Tongue (tissue), 2 donors: Measurements from ENCODE around the gene ITGA4. TPM values are rescaled to one million over a fixed set of nuclear protein-coding genes. Genes with fewer than 3 reads are reported as not detected.

Experiments used
- DNase-seq: peaks from one replicate; pipeline ENCODE4 v3.0.0-alpha.2; 2015
- total RNA-seq: library from RNA; depleted of rRNA; stranded (reverse); fragments of >200 nt; gene quantifications from one replicate; pipeline ENCODE4 v1.2.3, GENCODE V29; 2014

The ITGA4 gene
- total RNA-seq, 1 donor from 2014 or later: 16.6 TPM

DNA sequence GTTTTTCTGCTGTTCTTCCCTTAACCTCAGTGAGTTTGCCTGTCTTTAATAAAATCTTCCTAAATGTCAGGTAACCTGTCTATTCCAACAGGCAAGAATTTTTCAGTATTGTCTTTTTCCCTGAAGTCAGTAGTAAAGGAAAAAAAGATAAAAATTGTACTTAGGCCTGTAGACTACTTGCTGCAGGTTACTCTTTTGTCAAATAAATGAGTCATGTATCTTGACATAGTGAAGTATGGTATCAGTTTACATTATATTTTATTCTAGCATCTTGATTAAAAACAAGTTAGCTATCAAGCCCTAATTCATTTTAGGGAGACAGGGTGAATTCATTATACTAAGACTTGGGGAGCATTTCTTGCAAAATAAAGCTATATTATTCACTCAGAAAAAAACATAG, 59.8 kb downstream of the ITGA4 start:
- no peak for DNase-seq

DNA sequence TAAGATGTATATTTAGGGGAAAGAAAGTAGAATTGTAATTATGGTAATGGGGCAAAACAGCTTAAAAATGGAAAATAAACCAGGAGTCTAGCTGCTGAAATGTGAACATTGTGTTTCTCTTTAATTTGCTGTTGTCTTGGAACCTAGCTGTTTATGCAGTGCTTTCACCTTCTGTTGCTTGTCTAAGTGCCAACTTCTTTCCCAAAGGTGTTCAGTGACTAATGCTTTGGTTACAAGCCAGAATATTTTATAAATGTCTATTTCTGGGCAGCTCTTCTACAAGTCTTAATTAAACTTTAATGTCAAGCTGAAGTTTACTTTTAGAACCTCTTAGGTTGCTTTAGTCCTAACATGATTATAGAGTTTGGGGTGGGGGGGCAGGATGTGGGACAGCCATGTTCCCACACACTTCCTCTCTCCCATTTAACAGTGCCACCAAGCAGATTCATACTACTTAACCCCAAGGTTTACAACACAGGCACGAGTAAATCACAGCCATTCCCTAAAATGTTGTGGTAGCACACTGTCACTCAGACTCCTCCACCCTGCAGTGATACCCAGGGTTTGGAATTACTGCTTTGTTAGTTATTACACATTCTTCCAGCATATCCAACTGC, 60.6 kb downstream of the ITGA4 start:
- peak; percentile 33 for DNase-seq

DNA sequence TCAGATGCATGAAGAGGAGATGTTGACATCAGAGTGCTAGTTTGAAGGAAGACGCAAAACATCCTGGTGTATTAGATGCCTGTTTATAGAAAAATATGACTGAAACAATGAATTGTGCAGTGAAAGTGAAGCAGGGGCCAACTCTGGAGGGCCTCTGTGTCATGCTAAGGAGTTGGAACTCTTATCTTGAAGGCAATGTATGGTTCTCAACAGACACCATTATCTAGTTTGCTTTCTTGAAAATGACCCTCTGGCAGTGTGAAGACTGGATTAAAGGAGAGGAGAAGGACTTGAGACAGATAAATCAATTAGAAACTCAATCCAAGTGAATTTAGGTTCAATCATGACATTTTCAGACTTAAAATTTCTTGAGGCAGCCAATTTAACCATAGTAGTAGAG, 63.1 kb downstream of the ITGA4 start:
- DNase-seq: no peak

DNA sequence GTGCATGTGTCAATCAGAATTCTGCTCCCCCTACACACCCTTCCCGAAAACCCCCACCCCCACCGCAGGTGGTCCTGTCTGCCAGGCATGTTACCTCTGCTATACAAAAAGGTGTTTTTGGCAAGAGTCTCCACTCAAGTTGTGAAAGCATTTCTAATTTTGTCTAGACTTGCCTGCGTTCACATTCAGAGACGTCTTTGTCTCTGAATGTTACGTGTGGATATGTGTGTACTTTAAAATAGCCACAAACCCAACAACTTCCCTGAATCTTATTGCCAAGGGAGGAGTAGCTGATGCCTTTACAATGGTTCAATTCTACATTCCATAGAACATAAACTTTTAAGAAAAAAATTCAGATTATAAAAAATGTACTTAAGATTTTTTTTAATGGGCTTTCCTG, 66.6 kb downstream of the ITGA4 start:
- DNase-seq: peak; percentile 30

DNA sequence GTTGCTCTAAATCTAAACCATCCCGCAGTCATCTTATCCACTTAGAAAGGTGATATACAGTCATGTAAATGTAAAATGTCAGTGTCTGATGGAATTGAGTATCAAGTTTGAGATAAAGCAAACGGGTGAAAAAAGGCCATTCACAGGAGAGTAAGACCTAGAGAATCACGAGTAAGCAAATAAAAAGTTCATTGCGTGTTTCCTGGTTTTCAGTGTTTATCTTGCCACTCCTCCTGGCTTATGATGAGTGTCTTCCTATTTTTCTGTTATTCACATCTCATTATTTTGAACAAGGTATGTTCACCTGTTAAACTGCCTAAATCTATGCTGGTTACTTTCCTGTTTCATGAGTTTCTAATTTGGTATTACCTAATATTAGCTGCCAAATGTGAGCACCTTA, 68.8 kb downstream of the ITGA4 start:
- no peak for DNase-seq

DNA sequence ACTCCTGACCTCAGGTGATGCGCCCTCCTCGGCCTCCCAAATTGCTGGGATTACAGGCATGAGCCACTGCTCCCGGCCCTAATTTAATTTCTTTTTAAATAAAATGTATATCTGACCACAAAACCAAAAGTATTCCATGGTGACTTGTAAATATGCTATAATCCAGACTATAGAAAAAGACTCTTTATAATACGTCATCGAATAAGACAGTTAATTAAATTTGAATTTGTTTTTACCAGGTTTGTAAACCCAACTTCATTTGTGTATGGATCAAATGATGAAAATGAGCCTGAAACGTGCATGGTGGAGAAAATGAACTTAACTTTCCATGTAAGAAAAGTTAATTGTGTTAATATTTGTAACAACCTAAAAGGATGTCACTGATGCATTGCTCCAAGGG, 69.9 kb downstream of the ITGA4 start:
- DNase-seq: no peak

DNA sequence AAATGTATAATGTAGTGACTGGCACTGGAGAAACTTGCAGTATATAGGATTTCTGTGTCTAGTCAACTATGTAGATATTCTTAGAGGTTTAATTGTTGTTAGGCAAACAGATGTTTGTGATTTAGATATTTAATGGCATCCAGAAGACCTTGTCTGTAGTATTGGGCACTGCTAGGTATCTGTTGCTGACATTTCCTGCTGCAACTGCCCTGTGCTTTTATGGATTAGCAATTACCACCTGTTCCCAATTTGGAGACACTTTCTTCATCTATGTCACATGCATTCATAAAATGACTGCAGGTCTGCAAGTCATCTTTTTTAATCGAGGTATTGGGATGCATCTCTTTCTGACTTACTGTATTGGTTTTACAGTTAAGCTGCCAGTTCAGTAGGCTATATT, 71.3 kb downstream of the ITGA4 start:
- no peak for DNase-seq

DNA sequence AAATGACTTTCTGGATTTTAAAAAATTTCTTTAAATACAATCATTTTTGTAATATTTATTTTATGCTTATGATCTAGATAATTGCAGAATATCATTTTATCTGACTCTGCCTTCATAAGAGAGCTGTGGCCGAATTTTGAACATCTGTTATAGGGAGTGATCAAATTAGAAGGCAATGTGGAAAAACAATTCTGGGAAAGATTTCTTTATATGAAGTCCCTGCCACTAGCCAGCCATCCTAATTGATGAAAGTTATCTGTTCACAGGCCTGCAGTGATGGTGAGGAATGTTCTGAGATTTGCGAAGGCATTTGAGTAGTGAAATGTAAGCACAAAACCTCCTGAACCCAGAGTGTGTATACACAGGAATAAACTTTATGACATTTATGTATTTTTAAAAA, 79.5 kb downstream of the ITGA4 start:
- no peak for DNase-seq

DNA sequence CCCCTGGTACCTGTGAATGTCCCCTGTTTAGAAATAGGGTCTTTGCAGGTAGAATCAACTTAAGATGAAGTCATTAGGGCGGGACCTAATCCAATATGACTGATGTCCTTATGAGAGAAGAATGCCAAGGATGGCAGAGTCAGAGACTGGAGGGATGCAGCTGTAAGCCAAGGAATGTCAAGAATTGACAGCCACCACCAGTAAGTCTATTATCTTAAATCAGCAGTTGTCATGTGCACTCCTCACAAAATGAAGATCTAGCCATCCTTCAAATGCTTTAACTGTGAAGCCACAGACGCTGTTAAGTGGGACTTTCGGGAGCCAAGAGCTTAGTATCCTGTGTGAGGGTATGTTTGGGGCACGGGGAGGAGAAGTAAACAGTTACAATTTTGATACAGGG, 83.2 kb downstream of the ITGA4 start:
- no peak for DNase-seq

DNA sequence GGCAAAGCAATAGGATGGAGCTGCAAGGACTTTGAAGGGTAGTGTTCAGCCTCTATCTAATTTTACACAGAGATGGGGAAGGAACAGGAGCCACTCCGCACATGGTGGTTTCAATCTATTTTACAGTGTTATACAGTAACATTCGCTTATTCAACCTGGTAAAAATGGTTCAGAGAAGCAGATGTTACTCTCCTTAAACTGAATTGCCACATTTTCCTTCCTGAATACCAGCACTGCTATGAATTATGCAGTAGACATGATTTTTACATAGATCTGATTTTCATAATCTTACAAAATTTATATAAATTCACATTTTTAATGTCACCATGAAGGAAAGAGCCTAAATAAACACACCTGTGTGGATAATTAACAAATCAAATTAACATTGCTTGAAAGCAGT, 85.0 kb downstream of the ITGA4 start:
- DNase-seq: no peak

DNA sequence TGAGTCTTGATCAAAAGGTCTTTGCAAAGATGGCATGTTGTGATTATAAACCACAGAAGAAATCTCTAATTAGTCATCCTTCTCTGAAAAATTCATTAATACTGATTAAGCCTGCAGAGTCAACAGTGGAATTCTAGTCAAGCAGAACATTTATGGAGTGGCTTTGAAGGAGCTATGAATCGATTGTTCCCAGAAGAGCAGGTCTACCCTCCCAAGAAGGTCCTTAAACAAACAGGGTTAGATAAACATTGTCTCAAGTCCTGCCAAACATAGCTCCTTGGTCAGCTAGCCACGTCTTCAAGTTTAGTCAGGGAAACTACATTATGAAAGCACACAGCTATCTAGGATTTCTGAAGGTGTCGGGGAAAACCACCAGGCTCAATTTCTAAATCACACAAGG, 88.9 kb downstream of the ITGA4 start:
- DNase-seq: no peak

DNA sequence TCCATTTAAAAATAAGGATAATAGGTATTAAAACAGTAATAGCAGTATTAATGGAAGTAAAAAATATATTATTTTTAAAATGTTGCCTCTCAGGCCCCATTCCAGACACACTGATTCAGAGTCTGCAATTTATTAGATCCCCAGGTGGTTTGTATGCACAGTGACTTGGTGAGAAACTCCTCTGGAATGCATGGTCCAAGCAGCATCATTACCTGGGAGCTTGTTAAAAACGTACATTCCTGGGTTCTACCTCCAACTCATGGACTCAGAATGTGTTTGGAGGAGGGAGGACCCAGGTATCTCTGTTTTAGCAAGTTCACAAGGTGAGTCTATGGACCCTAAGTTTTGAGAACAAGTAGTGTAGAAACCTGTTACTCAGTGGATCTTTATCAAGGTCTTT, 95.6 kb downstream of the ITGA4 start:
- no peak for DNase-seq

DNA sequence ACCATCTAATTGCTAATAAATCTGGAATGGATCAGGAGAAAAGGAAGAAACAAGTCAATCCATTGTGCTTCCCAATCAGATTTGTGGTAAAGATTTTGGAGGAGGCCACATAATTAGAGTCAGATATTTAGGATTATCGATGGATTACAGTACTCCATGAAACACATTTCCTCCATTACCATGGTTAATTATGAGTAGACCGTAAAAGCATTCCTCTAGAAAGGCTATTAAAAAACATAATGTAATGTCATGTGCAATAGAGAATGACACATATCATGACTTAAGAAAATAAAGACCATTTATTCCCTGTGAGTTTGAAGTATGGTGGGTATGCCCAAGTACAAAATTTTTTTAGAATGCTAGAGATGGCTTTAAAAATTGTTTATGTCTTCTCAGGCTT, 96.1 kb downstream of the ITGA4 start:
- no peak for DNase-seq

DNA sequence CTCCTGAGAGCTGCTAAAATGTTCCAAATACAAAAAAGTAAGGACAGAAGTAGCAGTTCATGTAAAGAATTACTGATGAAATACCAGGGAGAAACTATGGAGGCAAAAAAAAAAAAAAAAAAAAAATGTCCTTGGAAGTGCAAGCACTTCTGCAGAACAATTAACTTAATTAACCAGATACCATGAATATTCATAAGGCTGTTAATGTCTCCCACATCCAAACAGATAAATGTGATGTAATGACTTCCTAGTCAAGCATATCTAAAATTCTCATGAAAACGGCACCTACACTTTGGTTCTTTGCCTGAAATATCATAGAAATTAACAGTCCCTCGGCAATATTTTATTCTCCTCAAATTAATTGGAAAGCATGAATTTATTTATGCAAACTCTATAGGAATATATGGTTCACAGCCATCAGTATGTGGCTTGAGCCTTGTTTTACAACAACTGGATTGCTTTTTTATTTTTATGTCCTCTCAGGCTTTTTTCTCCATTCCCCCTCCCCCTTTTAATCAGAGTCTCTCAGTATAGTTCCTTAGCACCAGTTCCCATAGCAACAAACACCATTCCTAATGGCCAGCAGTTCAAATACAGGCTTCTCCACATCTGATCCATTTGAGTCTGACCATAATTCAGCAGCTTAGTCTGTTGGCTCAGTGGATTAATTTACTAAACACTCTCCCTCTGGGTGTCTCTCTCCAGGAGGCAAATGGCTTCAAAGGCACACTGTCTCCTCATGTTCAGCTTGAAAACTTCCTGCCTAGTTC, 97.1 kb downstream of the ITGA4 start:
- no peak for DNase-seq

DNA sequence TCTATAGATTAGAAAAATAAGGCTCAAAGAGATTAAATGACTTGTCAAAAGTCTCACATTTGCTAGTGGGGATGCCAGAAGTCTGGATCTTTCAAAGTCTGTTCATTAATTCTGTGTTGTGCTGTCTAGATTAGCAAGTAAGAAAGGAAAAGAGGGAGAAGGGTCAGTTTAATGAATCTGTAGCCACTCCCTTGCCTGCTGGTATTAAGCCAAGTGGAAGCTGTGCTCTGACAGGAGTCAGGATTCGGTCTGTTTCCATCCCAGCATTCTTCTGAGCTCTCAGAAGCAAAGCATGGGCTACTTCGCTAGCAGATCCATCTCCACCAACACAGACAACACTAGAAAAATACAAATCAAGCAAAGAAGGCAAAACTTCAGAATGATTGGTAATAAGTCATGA, 101.2 kb downstream of the ITGA4 start:
- no peak for DNase-seq

DNA sequence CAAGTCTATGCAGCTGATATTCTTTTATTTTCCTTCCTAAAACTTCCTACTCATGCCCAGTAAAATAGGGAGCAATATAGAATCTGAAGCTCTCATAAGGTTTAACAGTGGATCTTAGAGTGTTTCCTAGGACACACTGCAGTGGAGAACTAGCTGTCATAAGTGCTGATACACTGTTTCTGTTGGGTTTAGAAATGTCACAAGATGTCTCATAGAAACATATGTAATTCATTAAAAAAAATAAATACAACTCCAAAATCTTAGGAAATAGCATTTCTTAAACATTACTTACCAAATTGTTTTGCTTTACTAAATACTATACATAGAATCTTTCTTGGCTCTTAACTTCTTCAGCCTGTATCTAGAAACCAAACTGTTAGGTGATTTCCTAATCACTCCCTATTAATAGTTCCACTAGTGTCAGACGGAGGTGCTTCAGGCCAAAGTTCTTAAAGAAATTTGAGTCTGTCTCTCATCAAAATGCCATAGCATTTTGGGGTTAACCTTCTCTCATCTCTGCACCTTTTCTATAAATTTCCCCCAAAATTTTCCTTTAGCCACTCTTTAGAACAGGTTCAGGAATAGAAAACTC, 106.0 kb downstream of the ITGA4 start:
- no peak for DNase-seq

DNA sequence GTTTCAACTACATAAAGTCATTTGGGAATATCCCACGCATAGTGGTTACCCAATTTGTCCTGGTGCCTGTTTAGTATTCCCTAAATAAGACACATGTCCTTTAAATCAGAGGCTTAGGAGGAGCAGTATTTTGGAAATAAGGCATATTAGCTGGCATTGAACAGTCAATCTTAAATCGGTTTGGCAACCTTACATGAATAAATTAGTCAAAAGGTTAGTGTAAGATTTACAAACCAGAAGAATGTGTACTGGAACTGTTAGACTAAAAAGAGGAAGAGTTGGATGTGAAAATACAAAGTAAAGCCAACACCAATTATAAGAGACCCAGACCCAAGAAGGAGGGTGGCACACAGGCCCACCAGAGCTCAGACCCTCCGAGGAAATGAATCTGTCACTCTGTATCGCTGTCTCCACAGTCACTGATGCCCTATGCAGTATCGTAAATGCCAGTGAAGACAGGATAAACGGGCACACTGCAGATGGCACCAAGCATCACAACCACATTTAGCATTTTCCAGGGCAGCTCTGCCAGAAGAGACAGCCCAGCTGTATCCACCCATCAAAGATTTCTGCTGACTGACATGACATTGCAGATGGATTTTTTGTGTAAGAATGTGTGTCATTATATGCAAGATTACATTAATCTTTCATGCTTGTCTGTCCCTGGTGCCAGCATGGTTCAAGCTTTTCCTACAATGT, 109.3 kb downstream of the ITGA4 start:
- peak; percentile 64 for DNase-seq

DNA sequence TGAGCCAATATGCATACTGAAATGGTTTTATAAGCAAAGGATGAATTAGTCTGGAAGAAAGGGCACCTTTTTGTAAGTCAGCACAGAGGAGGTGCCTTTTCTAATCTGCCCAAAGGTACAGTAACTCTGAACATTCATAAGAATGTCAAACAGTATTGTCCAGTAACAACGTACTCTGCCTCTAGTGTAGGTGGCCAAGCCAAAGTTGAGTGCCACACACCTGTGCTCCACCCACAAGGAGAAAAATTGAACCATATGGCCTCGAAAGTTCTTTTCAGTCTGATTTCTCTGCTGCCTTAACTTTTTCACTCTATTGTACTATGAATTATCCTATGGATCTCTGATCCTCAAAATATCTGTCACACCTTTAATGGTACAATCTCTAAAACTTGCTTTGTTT, 112.9 kb downstream of the ITGA4 start:
- no peak for DNase-seq

DNA sequence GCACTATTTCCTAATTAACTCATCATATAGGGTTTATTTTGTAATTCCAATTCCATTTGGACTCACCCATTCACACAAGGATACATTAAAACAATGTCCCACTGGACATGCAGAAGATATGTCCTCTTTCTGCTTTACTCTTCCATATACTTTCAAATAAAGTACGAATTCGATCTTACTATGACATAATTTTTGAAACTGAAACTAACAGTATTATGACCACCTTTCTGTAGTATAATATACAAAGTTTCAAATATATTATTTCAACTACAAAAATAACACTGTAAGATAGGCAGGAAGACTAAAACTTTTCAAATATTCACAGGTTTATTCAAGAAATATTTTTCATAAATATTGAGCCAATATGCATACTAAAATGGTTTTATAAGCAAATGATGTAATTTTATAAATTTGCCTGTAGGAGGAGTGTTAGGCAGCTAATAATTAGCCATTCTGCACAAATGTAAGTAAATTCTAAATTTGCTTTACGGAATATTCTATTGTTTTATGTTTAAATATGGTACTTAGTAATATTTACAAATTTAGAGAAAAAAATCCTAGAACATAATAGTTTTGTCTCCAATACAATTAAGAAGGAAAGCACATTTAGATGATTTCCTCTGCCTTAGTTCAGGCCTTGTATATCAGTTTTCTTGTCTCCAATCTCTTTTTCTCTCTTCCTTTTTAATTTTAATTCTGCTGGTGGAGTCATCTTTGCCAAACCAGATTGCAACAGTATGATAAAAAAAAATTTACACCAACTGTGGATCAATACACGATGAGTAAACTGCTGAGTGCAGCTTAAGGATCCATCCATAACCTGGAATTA, 113.9 kb downstream of the ITGA4 start:
- no peak for DNase-seq

DNA sequence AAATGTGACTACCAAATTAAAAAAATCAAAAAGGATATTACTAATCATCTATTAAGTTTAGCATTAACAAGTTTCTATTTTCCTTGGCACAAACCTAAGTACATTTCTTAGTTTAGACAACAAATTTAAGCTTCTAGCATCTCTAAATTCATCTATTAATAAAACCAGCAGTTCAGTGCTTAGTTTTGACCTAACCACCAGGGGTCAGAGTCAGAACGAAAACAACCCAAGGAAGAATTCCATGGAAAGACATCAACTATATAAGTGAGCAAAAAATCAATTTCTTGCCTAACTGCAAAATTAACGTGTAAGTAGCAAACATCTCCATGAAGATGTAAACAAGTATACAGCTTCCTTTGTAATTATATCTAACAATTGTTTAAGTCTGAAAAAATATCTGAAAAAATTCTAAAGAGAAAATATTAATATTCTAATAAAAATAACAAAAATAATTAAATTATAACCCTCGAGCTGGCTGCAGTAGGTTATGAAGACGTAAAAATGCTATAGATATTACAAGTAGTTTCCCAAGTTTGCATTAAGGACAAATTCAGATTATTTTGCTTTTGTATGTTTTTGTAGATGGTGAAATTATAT, 116.1 kb downstream of the ITGA4 start:
- DNase-seq: peak; percentile 32

DNA sequence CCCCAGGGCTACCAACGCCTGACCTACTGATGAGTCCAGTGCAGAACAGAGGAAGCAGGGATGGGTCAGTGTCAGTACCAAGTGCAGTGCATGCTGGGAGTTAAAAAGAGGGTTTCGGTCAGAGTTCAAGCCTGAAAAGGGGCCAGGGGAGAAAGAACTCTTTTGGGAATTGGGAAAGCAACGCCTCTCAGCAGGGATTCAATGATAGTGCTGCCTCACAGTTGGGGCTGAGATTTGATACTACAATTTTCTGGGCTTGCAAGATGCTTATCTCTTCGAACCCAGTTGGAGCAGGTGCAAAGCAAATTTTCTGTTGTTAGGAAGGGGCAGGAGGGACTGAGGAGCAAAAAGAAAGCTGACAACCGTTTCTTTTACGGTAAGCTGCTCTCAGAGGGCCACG, 117.1 kb downstream of the ITGA4 start:
- no peak for DNase-seq
